Head of caudate nucleus (tissue), 42 donors: ENCODE measurements around the gene CREB3L1.
"Not testable (repeated sequence)": the region's sequence is repeated elsewhere in the genome, so short reads cannot be mapped to it uniquely, and the experiment has no call there.

Experiments used
- DNase-seq, 42 donors: peaks; one replicate each; pipeline versions ENCODE4 v3.0.0 to v3.0.0-alpha.2; 2020 to 2021; ENCODE audit warnings: mixed read lengths in 7 of 42
- intact Hi-C: fragments of 100-400 bp; cut with DNase I; formaldehyde crosslinking; loops from one replicate; pipeline ENCODE4 v1.15.0; 2022

CREB3L1 gene

GRCh38 chr11:46290598-46291309 is 13.3 kb downstream of the CREB3L1 start:
- DNase-seq: peak in 1 of 42 donors; percentile 18
- intact Hi-C loops: no loop called here

GRCh38 chr11:46291441-46292150 is 14.1 kb downstream of the CREB3L1 start:
- intact Hi-C loops: no loop called here
- DNase-seq: peak in 2 of 42 donors; percentile 24 to 55

DNA sequence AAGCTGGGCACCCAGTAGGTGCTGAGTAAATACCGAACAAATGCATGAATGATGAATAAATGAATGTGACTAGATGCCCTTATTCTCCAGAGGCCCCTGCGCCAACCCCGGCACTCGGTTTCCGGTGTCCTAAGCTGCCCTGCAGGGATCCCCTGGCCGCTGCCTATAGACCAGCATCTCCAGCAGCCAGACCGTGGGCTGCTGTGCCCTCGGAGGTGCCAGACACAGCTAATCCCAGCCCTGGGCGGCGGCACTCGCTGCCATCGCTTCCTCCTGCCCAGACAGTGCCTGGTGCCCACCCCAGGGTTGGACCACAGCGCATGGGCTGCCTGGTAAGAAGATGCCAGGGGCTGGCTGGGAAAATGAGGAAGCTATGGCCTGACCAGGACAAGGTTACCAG is 15.6 kb downstream of the CREB3L1 start:
- DNase-seq: no peak
- intact Hi-C loops: no loop called here

DNA sequence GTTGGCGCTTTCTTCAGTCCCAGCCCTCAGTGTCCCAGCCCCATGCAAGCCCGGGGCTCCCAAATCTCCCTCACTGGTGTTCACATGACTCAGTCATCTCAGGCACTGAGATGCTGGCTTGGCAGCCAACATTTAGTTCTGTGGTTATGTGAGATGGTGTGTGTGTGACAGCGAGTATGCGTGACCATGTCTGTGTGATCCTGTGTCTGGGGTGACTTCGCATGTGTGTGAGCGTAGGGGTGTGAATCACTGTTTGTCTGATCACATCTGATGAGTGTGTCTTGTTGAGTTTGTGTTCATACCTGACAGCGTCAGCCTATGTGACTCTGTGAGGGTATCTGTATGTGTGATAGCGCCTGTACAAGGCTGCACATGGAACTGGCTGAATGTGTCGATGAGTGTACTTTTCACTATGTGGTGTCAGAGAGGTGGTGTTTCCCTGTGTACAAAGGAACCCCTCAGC is 16.2 kb downstream of the CREB3L1 start:
- intact Hi-C loops: no loop called here
- DNase-seq: no peak

DNA sequence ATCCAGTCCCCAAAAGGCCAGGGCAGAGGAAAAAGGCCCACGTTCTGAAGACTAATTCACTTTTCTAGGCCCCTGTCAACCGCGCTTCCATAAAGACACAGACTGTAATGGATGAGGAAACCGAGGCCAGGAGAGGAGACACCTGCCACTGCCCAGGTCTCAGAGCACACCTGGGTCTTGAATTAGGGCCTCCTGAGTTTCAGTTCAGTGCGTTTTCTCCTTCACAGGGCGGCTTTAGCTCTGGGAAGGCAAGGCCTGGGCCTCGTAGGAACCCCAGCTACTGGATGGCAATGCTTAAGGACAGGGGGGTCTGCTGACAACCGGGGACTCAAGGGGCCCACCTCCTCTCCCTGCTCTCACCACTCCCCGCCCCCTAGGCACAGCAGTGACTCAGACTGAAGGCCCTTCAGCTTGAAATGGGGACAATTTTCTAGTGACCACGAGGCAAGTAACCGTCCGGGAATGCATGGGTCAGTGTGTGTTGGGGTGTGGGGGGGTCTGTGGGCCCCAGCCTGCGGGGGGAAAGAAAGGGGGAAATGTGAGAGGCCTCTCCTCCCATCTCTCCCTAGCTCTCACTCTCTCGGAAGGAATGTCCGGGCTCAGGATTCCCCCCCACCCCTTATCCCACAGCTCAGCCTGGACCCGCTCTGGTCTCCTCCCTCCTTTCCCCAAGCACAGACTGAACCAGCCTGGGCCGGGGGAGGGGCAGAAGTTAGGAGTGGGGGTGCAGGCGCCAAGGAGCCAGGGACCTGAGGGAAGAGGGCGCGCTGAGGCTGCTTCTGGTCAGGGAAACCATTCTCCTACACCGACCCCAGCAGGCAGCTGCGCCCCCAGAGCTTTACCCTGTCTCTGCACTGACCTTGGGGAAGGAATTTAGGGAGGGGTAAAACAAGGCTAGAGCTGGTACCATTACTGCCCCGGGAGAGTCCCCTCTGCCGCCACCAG is 17.2 kb downstream of the CREB3L1 start:
- intact Hi-C loops: no loop called here

GRCh38 chr11:46295312-46296058 is 18.0 kb downstream of the CREB3L1 start:
- DNase-seq: peak; percentile 38 to 93 (median 82)
- intact Hi-C loops: no loop called here

More for the DNA sequence above, 17.2 kb downstream of the CREB3L1 start:
- DNase-seq: peak in 3 of 42 donors; percentile 20 to 47 (median 46)

DNA sequence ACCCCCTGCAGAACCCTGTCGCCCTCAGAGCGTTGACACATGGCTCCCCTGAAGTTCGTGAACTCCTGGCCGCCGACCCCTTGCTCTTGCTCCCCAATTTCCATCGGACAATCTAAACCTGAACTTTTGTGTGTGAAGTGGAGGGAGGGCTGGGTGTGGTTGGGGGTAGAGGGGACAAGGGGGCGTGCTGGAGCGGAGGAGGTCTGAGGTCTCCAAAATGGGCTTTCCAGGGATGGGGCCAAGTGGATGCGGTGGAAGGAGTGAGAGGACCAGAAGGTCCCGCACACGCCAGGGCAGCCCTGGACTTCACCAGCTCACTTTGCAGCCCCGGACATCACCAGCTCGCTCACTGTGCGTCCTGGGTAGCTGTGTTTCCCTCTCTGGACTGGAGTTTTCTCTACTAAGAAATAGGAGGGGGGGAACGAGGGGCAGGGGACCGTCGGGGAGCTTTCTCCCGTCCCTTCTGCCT is 18.6 kb downstream of the CREB3L1 start:
- intact Hi-C loops: no loop called here

DNA sequence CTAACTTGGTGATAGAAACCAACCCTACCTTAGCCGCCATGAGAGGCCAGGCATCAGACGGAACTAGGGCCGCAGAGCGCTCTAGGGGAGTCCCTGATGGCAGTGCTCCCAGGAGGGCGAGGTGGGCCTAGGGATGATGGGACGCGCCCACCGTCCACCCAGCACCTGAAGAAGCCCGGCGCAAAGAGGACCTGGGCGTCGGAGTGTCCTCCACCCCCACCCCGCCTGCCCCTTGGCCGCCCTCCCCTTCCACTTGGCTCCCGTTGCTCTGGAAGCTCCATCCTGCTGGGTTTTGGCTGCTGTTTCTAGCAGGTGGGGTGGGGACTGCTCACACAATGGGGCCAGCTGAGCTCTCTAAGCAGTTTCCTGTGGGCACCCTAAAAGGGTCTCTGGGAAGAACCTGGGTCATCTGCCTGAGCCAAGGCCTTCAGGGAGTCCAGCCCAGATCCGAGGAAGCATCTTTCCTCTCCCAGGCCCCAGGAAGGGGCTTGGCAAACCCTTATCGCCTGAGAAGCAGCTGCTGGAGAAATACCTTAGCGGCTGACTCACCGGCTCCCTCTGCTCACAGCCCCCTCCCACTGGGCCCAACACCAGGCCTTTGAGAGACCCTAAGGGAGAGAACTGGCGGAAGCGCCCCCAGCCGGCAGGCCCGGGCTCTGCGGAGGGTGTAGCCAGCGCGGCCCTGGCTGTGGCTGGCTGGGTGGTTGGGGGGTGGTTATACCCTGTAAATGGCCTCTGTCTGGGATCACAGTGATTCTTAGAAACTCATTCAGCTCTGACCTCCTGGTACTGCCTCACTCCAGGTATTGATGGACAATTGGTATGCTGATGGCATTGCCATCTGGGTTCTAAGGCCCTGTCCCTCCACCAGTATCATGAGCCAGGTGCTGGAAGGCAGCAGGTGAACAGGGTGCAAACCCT is 19.3 kb downstream of the CREB3L1 start:
- DNase-seq: no peak
- intact Hi-C loops: no loop called here

More for the DNA sequence above, 18.6 kb downstream of the CREB3L1 start:
- DNase-seq: no peak

DNA sequence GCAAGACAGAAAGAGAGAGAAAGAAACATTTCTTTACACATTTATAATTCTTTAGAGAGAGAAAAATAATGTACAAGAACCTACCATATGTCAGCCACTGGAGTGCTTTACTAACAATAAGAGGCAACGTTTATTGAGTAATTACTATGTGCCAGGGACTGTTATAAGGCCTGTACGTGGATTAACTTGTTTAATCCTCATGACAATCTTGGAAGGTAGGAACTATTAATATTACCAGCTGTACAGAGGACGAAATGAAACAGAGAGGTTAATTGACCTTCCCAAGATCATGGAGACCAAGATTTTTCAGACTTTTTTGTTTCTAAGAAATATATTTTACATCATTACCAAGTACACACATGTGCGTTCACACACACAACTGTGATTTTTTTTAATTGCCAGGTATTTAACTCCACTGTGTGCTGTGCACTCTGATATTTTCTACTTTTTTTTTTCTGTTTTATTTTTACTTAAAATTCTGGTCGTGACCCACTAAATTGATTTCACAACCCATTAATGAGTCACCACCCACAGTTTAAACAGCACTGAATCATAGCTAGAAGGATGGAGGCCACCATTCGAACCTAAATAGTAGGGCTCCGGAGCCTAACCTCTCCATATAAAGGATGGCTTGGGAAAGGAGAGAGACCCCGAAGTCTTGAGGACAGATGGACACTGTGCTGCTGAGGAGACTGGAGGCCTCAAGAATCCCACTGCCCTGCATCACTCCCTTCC is 21.4 kb downstream of the CREB3L1 start:
- peak in 2 of 42 donors; percentile 20 to 52 for DNase-seq

GRCh38 chr11:46299451-46299961 is 22.0 kb downstream of the CREB3L1 start:
- no peak for DNase-seq
- intact Hi-C loops: no loop called here

More for the DNA sequence above, 21.4 kb downstream of the CREB3L1 start:
- intact Hi-C loops: no loop called here

- DNase-seq: peak in 22 of 42 donors; percentile 20 to 73 (median 47)
- intact Hi-C loops: no loop called here
Observed at GRCh38 chr11:46300270-46300669, 22.8 kb downstream of the CREB3L1 start.

GRCh38 chr11:46302866-46303265 is 25.4 kb downstream of the CREB3L1 start:
- no peak for DNase-seq
- intact Hi-C loops: no loop called here

DNA sequence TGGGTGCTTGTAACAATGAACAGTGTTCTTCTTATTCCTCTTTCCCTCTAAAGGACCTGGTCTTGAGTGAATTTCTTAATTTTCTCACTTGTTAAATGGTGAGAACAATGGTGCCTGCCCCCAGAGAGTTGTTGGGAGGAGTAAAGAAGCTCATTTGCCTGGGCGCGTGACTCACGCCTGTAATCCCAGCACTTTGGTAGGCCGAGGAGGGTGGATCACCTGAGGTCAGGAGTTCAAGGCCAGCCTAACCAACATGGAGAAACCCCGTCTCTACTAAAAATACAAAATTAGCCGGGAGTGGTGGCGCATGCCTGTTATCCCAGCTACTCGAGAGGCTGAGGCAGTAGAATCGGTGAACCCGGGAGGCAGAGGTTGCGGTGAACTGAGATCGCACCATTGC is 26.6 kb downstream of the CREB3L1 start:
- not testable (repeated sequence) for DNase-seq

DNA sequence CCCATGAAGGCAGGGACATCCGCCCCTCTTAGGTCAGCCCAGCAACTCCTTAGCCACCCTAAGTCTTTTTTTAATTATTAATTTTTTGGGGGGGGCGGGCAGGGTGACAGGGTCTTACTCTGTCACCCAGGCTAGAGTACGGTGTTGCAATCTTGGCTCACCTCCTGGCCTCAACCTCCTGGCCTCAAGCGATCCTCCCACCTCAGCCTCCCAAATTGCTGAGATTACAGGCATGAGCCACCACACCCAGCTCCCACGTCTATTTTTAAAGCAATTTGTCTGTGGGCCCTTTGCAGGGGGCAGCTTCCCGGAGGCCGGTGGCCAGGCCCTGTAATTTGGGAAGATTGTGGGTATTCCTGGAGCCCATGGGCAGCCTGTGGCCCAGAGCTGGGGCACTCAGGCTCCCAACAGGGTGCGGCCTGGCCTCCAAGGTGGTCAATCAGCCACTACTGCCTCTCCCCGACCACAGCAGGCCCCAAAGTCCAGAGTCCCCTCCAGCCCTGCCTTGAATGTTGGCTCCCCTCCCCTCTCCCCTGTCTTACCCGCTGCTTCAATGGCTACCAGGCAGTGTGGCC is 27.2 kb downstream of the CREB3L1 start:
- DNase-seq: no peak
- intact Hi-C loops: no loop called here

More for the DNA sequence above, 26.6 kb downstream of the CREB3L1 start:
- intact Hi-C loops: not testable (repeated sequence)

DNA sequence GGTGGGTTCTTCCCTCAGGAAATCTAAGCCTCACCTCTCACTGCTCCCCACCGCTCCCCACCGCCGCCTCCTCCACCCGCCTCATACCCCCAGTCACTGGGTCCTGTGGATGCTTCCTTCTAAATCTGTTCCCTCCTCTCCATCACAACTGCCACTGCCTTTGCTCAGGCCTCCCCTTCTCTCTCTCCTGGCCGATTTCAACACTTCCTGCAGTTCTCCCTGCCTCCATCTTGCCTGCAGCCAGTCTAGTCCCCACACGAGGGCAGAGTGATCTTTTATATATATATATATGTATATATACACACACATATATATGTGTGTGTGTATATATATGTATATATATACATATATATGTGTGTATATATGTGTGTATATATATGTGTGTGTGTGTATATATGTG is 27.8 kb downstream of the CREB3L1 start:
- intact Hi-C loops: no loop called here
- DNase-seq: no peak

GRCh38 chr11:46306296-46306853 is 28.9 kb downstream of the CREB3L1 start:
- intact Hi-C loops: no loop called here
- no peak for DNase-seq
